A549 (cell line): ENCODE results near the gene DCAF4.

Experiments
- CBX2 ChIP-seq: fragments of 200-600 bp; sonication (generic); IDR thresholded peaks from 2 replicates; pipeline ENCODE4 v1.6.1; 2016; ENCODE audit warnings: low read depth, mild to moderate bottlenecking, borderline replicate concordance
- CEBPB ChIP-seq, 2 experiments: fragments of >200 bp in 1 of 2; sonication (Bioruptor Twin) in 1 of 2; formaldehyde crosslinking in 1 of 2; IDR thresholded peaks; 2 replicates each; pipeline ENCODE4 v1.6.1; 2012 to 2016
- ESRRA ChIP-seq: fragments of 150-350 bp; IDR thresholded peaks from 2 replicates; pipeline ENCODE4 v1.6.1; 2014; ENCODE audit warnings: mild to moderate bottlenecking, low read length, borderline replicate concordance
- FOSL2 ChIP-seq, 2 experiments: fragments of 450-650 bp in 1 of 2; fragments of >200 bp in 1 of 2; sonication (Bioruptor Twin) in 1 of 2; formaldehyde crosslinking; IDR thresholded peaks; 2 replicates each; pipeline versions ENCODE4 v1.5.0 to v1.6.1; 2016 to 2020; ENCODE audit warnings: mild to moderate bottlenecking in 1 of 2, moderate library complexity in 1 of 2
- HOXB5 ChIP-seq: fragments of 250-450 bp; sonication (Bioruptor Pico); IDR thresholded peaks from 2 replicates; pipeline ENCODE4 v1.5.0; 2020; ENCODE audit warnings: mild to moderate bottlenecking, moderate library complexity
- JUN ChIP-seq, 2 experiments: fragments of >200 bp; sonication (Bioruptor Twin); formaldehyde crosslinking; IDR thresholded peaks; 2 replicates in 1 of 2; 3 replicates in 1 of 2; pipeline ENCODE4 v1.6.1; 2016 to 2017
- POLR2A ChIP-seq: IDR thresholded peaks from 2 replicates; pipeline ENCODE4 v1.6.1; 2012; ENCODE audit warnings: mild to moderate bottlenecking, low read length
- REST ChIP-seq: fragments of 200-600 bp; sonication (generic); IDR thresholded peaks from 2 replicates; pipeline ENCODE4 v1.6.1; 2016; ENCODE audit warnings: antibody characterized with exemption, mild to moderate bottlenecking, moderate library complexity
- TF ChIP-seq, protein P1 (sequence below): fragments of >200 bp; sonication (Bioruptor Twin); formaldehyde crosslinking; IDR thresholded peaks from 3 replicates; pipeline ENCODE4 v1.5.1; 2016
- TF ChIP-seq, protein P2 (sequence below): IDR thresholded peaks from 2 replicates; pipeline ENCODE4 v1.6.1; 2012; ENCODE audit warnings: low read depth, borderline replicate concordance

DNA sequence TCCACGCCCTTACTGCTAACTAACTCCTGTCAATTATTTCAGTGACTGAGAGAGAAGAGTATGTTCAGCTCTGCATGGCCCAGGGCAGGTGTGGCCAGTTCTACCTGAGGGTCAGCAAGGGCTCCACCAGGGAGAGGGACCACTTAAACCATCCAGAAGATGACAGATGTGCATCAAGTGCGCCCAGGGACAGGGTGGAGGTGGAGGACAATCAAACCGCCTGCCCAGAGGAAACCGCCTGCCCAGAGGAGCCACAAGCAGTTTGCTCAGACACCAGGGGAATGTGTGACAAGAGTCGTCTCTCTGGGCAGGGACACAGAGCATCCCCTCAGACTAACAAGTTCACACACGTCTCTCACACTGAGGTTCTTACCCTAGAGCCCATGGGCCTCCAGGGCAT lies 46.8 kb upstream of the DCAF4 start:
- TF ChIP-seq, protein P1, sequence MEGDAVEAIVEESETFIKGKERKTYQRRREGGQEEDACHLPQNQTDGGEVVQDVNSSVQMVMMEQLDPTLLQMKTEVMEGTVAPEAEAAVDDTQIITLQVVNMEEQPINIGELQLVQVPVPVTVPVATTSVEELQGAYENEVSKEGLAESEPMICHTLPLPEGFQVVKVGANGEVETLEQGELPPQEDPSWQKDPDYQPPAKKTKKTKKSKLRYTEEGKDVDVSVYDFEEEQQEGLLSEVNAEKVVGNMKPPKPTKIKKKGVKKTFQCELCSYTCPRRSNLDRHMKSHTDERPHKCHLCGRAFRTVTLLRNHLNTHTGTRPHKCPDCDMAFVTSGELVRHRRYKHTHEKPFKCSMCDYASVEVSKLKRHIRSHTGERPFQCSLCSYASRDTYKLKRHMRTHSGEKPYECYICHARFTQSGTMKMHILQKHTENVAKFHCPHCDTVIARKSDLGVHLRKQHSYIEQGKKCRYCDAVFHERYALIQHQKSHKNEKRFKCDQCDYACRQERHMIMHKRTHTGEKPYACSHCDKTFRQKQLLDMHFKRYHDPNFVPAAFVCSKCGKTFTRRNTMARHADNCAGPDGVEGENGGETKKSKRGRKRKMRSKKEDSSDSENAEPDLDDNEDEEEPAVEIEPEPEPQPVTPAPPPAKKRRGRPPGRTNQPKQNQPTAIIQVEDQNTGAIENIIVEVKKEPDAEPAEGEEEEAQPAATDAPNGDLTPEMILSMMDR = no peak
- TF ChIP-seq FOSL2 (IDR thresholded peaks at IDR 0.05) = no peak
- TF ChIP-seq FOSL2 (CRISPR knock-in tag; IDR thresholded peaks at IDR 0.05) = no peak
- no peak for TF ChIP-seq CEBPB (IDR thresholded peaks at IDR 0.05)
- TF ChIP-seq REST = no peak
- TF ChIP-seq, protein P2, sequence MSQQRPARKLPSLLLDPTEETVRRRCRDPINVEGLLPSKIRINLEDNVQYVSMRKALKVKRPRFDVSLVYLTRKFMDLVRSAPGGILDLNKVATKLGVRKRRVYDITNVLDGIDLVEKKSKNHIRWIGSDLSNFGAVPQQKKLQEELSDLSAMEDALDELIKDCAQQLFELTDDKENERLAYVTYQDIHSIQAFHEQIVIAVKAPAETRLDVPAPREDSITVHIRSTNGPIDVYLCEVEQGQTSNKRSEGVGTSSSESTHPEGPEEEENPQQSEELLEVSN = no peak
- no peak for TF ChIP-seq ESRRA
- TF ChIP-seq HOXB5 (CRISPR knock-in tag) = no peak
- TF ChIP-seq POLR2A = no peak
- TF ChIP-seq CBX2 = no peak
- no peak for TF ChIP-seq JUN (IDR thresholded peaks at IDR 0.05)
